HG03135 (cell line): ENCODE data around the gene TNFAIP8L2.
A peak's percentile ranks its signal among the peaks of the same experiment; 100 is the strongest.
"Not testable (repeated sequence)": the region's sequence is repeated elsewhere in the genome, so short reads cannot be mapped to it uniquely, and the experiment has no call there.

ENCODE experiments used
- ATAC-seq: cut with Tn5 transposase; IDR thresholded peaks from one replicate; pipeline ENCODE4 v1.9.1; 2021; ENCODE audit warnings: mild to moderate bottlenecking, moderate library complexity; ENCODE audit not compliant: unreplicated experiment

The TNFAIP8L2 gene

GRCh38 chr1:151187205-151187604, 30.8 kb downstream of the TNFAIP8L2 start:
- no peak for ATAC-seq

GRCh38 chr1:151188667-151189066, 32.2 kb downstream of the TNFAIP8L2 start:
- not testable (repeated sequence) for ATAC-seq

GRCh38 chr1:151189637-151190445, 33.4 kb downstream of the TNFAIP8L2 start, which contains the start of gene VPS72:
Gene VPS72, minus strand, starts transcription at chr1:151190197. Its CDS starts 76 bp downstream, at chr1:151190121.
- peak; percentile 83 for ATAC-seq

- ATAC-seq: no peak
These were observed 35.6 kb downstream of the TNFAIP8L2 start for GRCh38 chr1:151192047-151192446.

- no peak for ATAC-seq
These were observed 36.9 kb downstream of the TNFAIP8L2 start for GRCh38 chr1:151193304-151193703.

- ATAC-seq: no peak
These were observed 37.4 kb downstream of the TNFAIP8L2 start for GRCh38 chr1:151193856-151194255.

GRCh38 chr1:151194894-151195594, 38.6 kb downstream of the TNFAIP8L2 start:
- not testable (repeated sequence) for ATAC-seq

- no peak for ATAC-seq
These were observed 39.9 kb downstream of the TNFAIP8L2 start for GRCh38 chr1:151196292-151196800.

GRCh38 chr1:151197863-151198253, 41.4 kb downstream of the TNFAIP8L2 start:
- ATAC-seq: no peak

- ATAC-seq: peak; percentile 82
These were observed 42.0 kb downstream of the TNFAIP8L2 start, which contains the start of gene PIP5K1A for GRCh38 chr1:151198254-151199127. Gene PIP5K1A, plus strand, starts transcription at chr1:151198552. Its CDS starts 445 bp downstream, at chr1:151198997.

GRCh38 chr1:151199873-151200581, 43.6 kb downstream of the TNFAIP8L2 start:
- no peak for ATAC-seq

GRCh38 chr1:151205381-151205965, 49.0 kb downstream of the TNFAIP8L2 start:
- ATAC-seq: not testable (repeated sequence)
